RWPE1 (cell line): ENCODE data around the gene CSN3.
"Not testable (repeated sequence)": the region's sequence is repeated elsewhere in the genome, so short reads cannot be mapped to it uniquely, and the experiment has no call there.

Source experiments
- CTCF ChIA-PET: fragments of 350-600 bp; sonication (Branson Sonifier 250); formaldehyde crosslinking; extraction: SDS; loops from one replicate; lab custom pipeline; 2021; lab: Yijun Ruan, JAX
- POLR2A ChIA-PET: fragments of 400-600 bp; formaldehyde crosslinking; extraction: SDS; loops from one replicate; lab custom pipeline; 2020; ENCODE audit warnings: antibody characterized with exemption; ENCODE audit not compliant: low non-redundant PET; lab: Yijun Ruan, JAX
- DNase-seq: peaks from one replicate; pipeline ENCODE4 v3.0.0; 2012; ENCODE audit warnings: low spot score
- H3K27ac ChIP-seq: fragments of 450-650 bp; 2 replicates; pipeline ENCODE4 v1.5.1; 2017
- TF ChIP-seq, protein P1 (sequence below): fragments of 450-650 bp; conservative IDR thresholded peaks from 2 replicates; pipeline ENCODE4 v1.5.1; 2017; ENCODE audit warnings: low read depth, mild to moderate bottlenecking

Gene CSN3, protein sequence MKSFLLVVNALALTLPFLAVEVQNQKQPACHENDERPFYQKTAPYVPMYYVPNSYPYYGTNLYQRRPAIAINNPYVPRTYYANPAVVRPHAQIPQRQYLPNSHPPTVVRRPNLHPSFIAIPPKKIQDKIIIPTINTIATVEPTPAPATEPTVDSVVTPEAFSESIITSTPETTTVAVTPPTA

DNA sequence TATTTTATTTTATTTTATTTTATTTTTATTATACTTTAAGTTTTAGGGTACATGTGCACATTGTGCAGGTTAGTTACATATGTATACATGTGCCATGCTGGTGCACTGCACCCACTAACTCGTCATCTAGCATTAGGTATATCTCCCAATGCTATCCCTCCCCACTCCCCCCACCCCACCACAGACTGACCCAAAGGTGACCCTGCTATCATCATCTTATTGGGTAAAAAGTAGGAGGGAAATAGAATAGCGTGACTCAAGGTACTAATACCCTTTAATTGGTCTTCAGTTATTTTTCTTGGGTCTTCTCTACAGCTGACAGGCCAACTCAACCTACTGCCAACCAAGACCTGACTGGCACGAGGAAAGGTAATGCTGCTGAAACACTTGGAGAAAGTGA lies at the start of gene CSN3:
Gene CSN3, plus strand, starts transcription at position 301 of the 400 bp plus-strand sequence. CDS start 2,223 bp downstream, outside the sequence.
- CTCF ChIA-PET, DNase-seq, POLR2A ChIA-PET, H3K27ac ChIP-seq: not testable (repeated sequence)

DNA sequence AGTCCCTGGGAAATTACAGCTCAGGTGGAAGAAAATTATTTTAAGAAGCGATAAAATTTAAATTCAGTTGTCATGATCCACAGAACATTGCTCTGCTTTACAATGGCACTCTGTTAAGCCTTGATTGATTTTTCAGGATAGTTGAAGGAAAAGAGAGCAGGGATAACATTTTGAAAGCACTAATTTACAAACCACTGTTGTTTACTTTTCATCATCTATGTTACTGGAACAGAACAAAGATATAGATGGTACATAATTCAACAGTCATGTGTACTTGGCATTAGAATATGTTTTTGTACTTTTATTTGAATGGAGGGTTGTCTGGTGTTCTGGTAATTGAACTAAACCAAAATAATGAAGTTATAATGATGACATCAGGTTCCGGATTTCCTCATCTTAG lies 49.5 kb upstream of the CSN3 start:
- no peak for DNase-seq
- POLR2A ChIA-PET = no interaction called here
- CTCF ChIA-PET = no interaction called here

DNA sequence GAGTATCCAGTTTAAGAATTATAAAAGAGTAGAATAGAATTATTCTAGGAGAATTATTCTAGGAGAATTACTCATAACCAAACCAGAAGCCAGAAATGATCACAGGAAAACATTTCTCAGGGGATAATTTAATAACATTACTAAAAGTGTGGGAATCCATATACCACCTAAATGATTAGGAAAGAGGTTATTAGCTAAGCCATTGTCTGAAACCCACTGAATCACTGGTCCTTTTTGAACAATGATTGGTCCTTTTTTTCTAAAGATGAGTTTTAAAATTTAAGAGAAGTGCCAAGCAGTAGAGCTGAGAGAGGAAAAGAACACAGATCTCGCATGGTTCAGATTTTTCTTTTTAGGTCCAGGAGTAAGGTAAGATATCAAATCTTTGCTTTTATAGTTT lies 47.0 kb upstream of the CSN3 start, which contains the start of gene ODAM:
Gene ODAM, plus strand, starts transcription at position 301 of the 400 bp plus-strand sequence. CDS start 819 bp downstream, outside the sequence.
- DNase-seq = no peak
- TF ChIP-seq, protein P1, sequence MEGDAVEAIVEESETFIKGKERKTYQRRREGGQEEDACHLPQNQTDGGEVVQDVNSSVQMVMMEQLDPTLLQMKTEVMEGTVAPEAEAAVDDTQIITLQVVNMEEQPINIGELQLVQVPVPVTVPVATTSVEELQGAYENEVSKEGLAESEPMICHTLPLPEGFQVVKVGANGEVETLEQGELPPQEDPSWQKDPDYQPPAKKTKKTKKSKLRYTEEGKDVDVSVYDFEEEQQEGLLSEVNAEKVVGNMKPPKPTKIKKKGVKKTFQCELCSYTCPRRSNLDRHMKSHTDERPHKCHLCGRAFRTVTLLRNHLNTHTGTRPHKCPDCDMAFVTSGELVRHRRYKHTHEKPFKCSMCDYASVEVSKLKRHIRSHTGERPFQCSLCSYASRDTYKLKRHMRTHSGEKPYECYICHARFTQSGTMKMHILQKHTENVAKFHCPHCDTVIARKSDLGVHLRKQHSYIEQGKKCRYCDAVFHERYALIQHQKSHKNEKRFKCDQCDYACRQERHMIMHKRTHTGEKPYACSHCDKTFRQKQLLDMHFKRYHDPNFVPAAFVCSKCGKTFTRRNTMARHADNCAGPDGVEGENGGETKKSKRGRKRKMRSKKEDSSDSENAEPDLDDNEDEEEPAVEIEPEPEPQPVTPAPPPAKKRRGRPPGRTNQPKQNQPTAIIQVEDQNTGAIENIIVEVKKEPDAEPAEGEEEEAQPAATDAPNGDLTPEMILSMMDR = no peak
- no peak within 1 kb of the TSS for H3K27ac ChIP-seq
- ChIA-PET POLR2A (no interaction called here), CTCF (no interaction called here)

More for the DNA sequence above, 49.5 kb upstream of the CSN3 start:
- TF ChIP-seq, protein P1 = no peak
- H3K27ac ChIP-seq = no peak overlapping the region

DNA sequence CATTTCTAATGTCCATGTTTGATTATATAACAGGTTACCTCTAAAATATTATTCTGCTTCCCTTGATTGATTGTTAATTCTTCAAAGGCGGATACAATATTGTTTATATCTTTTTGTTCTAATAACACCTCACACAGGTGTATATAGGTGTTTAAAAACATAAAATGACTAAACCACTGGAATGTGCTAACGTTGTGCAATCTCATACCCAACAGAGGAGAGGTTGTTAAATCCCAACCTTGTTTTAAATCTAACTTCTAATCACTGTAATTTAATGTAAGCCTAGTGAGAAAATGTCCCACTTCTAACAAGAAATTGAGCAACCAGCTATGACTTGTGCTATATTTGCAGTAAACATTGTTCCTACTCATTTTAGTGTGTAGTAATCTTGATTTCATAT lies 45.5 kb upstream of the CSN3 start:
- no peak overlapping the region for H3K27ac ChIP-seq
- TF ChIP-seq, protein P1 = no peak
- DNase-seq = no peak
- ChIA-PET POLR2A (no interaction called here), CTCF (interaction anchor here (1.0 to 1.2 kb wide), 2 partner anchors 13 to 38 kb away, joined by 3 to 9 read pairs; no protein-coding TSS in a partner anchor)

DNA sequence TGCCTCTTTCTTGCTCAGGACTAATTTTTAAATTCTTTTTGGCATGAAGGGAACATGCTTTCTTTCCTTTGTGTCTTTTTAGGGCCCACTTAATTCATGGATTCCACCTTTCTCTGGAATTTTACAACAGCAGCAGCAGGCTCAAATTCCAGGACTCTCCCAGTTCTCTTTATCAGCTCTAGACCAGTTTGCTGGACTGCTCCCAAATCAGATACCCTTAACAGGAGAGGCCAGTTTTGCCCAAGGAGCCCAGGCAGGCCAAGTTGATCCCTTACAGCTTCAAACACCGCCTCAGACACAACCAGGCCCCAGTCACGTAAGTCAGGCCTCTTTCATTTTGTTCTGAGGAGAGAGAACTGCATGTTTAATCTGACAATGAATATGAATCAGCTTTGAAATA lies 44.6 kb upstream of the CSN3 start:
- ChIA-PET CTCF (no interaction called here), POLR2A (no interaction called here)
- no peak for DNase-seq
- TF ChIP-seq, protein P1 = no peak
- H3K27ac ChIP-seq = no peak overlapping the region

DNA sequence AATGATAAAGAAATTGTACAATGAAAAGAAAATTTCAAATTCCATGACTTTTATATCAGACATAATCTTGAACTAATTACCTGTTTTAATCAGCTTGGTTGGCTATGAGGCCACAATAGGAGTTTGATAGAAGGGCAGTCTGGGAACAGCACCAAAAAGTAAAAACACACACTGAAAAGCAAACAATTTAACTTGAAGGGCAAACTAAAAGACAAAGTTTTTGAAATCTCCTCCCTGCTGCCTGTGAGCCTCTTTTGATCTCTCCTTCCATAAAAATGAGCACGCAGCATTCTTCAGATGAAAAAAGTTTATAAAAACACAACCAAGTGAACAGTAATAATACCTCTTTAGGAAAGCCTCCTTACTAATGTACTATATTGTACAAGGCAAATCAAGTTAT lies 38.8 kb upstream of the CSN3 start:
- TF ChIP-seq, protein P1 = no peak
- no peak for DNase-seq
- no peak overlapping the region for H3K27ac ChIP-seq
- ChIA-PET POLR2A (no interaction called here), CTCF (interaction anchor here (0.6 kb wide), 1 partner anchor 9 kb away, joined by 3 read pairs; no protein-coding TSS in a partner anchor)

DNA sequence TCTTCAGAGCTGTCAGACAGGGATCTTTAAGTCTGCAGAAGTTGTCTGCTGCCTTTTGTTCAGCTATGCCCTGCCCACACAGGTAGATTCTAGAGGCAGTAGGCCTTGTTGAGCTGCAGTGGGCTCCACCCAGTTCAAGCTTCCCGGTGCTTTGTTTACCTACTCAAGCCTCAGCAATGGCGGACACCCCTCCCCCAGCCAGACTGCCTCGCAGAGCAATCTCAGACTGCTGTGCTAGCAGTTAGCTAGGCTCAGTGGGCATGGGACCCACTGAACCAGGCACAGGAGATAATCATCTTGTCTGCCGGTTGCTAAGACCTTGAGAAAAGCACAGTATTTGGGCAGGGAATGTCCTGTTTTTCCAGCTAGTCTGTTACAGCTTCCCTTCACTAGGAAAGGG lies 29.6 kb upstream of the CSN3 start:
- POLR2A ChIA-PET, H3K27ac ChIP-seq, DNase-seq: not testable (repeated sequence)
- CTCF ChIA-PET = interaction anchor here (0.6 kb wide), 1 partner anchor 9 kb away, joined by 3 read pairs; no protein-coding TSS in a partner anchor

DNA sequence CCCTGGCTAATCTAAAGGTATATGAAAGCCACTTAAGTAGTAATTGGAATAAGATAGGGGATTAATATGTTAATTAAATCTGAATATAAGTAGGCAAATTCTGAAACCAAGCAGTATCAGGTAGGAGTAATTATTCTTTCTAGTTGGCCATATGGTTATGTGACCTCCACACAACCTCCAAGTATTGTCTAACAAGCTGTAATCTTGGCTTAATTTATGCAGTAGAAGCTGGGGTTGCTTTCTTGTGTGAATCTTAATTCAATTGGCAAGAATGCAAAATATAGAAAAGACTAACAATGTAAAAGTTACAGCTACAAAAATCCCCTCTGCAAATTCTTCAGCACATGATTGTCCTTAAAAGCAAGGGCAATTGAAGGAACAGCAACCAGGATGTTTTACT lies 26.3 kb upstream of the CSN3 start:
- DNase-seq, H3K27ac ChIP-seq, POLR2A ChIA-PET, CTCF ChIA-PET: not testable (repeated sequence)

DNA sequence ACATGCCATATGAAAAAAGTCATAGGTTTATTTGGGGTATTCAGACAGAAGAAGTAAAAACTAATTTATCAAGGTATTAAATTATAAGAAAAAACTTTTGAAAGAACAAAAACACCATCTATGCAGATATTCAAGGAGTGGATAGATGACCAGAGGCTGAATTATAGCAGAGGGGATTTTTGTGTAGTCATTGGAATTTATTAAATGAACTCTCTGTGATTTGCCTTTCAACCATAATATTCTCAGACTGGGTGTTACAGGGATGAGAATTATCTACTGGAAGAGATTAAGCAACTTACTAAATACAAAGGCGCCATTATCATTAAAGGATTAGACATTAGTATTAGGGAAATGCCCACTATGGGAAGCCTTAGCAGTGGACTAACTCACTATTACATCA lies 25.8 kb upstream of the CSN3 start:
- H3K27ac ChIP-seq, POLR2A ChIA-PET, CTCF ChIA-PET, DNase-seq: not testable (repeated sequence)

DNA sequence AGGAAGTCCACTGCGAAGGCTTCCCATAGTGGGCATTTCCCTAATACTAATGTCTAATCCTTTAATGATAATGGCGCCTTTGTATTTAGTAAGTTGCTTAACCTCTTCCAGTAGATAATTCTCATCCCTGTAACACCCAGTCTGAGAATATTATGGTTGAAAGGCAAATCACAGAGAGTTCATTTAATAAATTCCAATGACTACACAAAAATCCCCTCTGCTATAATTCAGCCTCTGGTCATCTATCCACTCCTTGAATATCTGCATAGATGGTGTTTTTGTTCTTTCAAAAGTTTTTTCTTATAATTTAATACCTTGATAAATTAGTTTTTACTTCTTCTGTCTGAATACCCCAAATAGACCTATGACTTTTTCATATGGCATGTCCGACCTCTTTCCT lies 21.0 kb upstream of the CSN3 start:
- CTCF ChIA-PET, H3K27ac ChIP-seq, POLR2A ChIA-PET, DNase-seq: not testable (repeated sequence)

DNA sequence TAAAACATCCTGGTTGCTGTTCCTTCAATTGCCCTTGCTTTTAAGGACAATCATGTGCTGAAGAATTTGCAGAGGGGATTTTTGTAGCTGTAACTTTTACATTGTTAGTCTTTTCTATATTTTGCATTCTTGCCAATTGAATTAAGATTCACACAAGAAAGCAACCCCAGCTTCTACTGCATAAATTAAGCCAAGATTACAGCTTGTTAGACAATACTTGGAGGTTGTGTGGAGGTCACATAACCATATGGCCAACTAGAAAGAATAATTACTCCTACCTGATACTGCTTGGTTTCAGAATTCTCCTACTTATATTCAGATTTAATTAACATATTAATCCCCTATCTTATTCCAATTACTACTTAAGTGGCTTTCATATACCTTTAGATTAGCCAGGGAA lies 20.6 kb upstream of the CSN3 start:
- DNase-seq = not testable (repeated sequence)

More for the DNA sequence above, 20.6 kb upstream of the CSN3 start:
- CTCF ChIA-PET, POLR2A ChIA-PET, H3K27ac ChIP-seq: not testable (repeated sequence)
